K562 (cell line): ENCODE data around the gene HAUS1. TPM values are rescaled to one million over a fixed set of nuclear protein-coding genes. Genes with fewer than 3 reads are reported as not detected.
"Not testable (repeated sequence)": the region's sequence is repeated elsewhere in the genome, so short reads cannot be mapped to it uniquely, and the experiment has no call there.

ENCODE experiments used
- ATAC-seq: fragments of 200-7000 bp; cut with Tn5 transposase; 3 replicates; pipeline ENCODE4 v1.9.1; 2020; ENCODE audit warnings: moderate library complexity
- BruUV-seq: library from RNA; stranded (reverse); fragments of 400-500 nt; replicated peaks from 2 replicates; lab custom pipeline; 2021; lab: Mats Ljungman, UMichigan
- CTCF ChIA-PET: fragments of 300-600 bp; formaldehyde crosslinking; extraction: SDS; loops from one replicate; lab custom pipeline; 2021; ENCODE audit warnings: low intra/inter-chr PET ratio; lab: Yijun Ruan, JAX
- POLR2A ChIA-PET: fragments of 300-600, 350-650 bp; sonication (Branson Sonifier 250); formaldehyde crosslinking; extraction: SDS; loops from one replicate; lab custom pipeline; 2021; ENCODE audit warnings: antibody characterized with exemption, inconsistent platforms; lab: Yijun Ruan, JAX
- DNase-seq, 4 experiments: peaks; one replicate each; pipeline versions ENCODE4 v3.0.0 to v3.0.0-alpha.2; 2011 to 2018; ENCODE audit warnings: low spot score in 3 of 4, mixed read lengths in 3 of 4; ENCODE audit errors: extremely low read depth in 1 of 4
- FAIRE-seq: peaks from 2 replicates; lab custom pipeline; 2011; peaks lifted over from hg19 to GRCh38; lab: Jason Lieb, UNC
- H2AFZ ChIP-seq: 2 replicates; pipeline ENCODE4 v1.6.0; 2011; ENCODE audit warnings: low read depth, low read length, control low read depth, inconsistent platforms
- H3K27ac ChIP-seq: fragments of 200-600 bp; 3 replicates; pipeline ENCODE4 v1.8.0; 2011; ENCODE audit warnings: low read depth, mild to moderate bottlenecking, control low read depth, inconsistent platforms, low read length, moderate library complexity, mixed read lengths; ENCODE audit errors: extremely low read depth
- H3K27me3 ChIP-seq, 2 experiments: fragments of 300-600 bp in 1 of 2; 2 replicates in 1 of 2; 3 replicates in 1 of 2; pipeline versions ENCODE4 v1.6.0 to v1.8.0; 2011; ENCODE audit warnings: inconsistent platforms in 2 of 2, low read length in 2 of 2, mild to moderate bottlenecking in 1 of 2, mixed read lengths in 1 of 2, moderate library complexity in 1 of 2; ENCODE audit not compliant: control insufficient read depth in 2 of 2, insufficient read depth in 2 of 2
- H3K36me3 ChIP-seq: fragments of 300-600 bp; 3 replicates; pipeline ENCODE4 v1.8.0; 2011; ENCODE audit warnings: mild to moderate bottlenecking, low read length, inconsistent platforms; ENCODE audit not compliant: control insufficient read depth, insufficient read depth
- H3K4me1 ChIP-seq, 2 experiments: fragments of 200-600 bp in 1 of 2; replicated peaks in 1 of 2; 2 replicates in 1 of 2; 3 replicates in 1 of 2; pipeline versions ENCODE4 v1.5.1 to v1.8.0; 2011; ENCODE audit warnings: inconsistent platforms in 2 of 2, low read length in 2 of 2, mild to moderate bottlenecking in 1 of 2, mixed read lengths in 1 of 2, moderate library complexity in 1 of 2; ENCODE audit not compliant: control insufficient read depth in 2 of 2, insufficient read depth in 2 of 2
- H3K4me2 ChIP-seq: 2 replicates; pipeline ENCODE4 v1.6.1; 2011; ENCODE audit warnings: low read length, control low read depth, inconsistent platforms, mixed read lengths; ENCODE audit not compliant: insufficient read depth
- H3K4me3 ChIP-seq: fragments of 200-600 bp; sonication (generic), shearing (Covaris generic); 2 replicates; pipeline ENCODE4 v1.5.1; 2016; ENCODE audit warnings: control low read depth, inconsistent platforms
- H3K79me2 ChIP-seq: fragments of 200-600 bp; 3 replicates; pipeline ENCODE4 v1.8.0; 2011; ENCODE audit warnings: low read length, inconsistent platforms; ENCODE audit not compliant: control insufficient read depth, insufficient read depth
- H3K9ac ChIP-seq, 2 experiments: 2 replicates each; pipeline versions ENCODE4 v1.6.0 to v1.6.1; 2011; ENCODE audit warnings: low read depth in 2 of 2, low read length in 2 of 2, control low read depth in 1 of 2, inconsistent platforms in 1 of 2, mild to moderate bottlenecking in 1 of 2, mixed read lengths in 1 of 2; ENCODE audit not compliant: insufficient read depth in 1 of 2
- H3K9me1 ChIP-seq: one replicate; pipeline ENCODE4 v1.6.0; 2011; ENCODE audit warnings: inconsistent platforms, mild to moderate bottlenecking, low read length, moderate library complexity; ENCODE audit not compliant: control insufficient read depth, insufficient read depth
- H3K9me3 ChIP-seq: replicated peaks from 2 replicates; pipeline ENCODE4 v1.5.1; 2011; ENCODE audit warnings: low read depth, low read length, inconsistent platforms; ENCODE audit not compliant: control insufficient read depth, insufficient read depth
- H4K20me1 ChIP-seq: replicated peaks from 2 replicates; pipeline ENCODE4 v1.6.1; 2011; ENCODE audit warnings: low read length, inconsistent platforms, mixed read lengths; ENCODE audit not compliant: control insufficient read depth, insufficient read depth
- ATF1 ChIP-seq, 2 experiments: fragments of 450-650 bp in 1 of 2; IDR thresholded peaks; 2 replicates each; pipeline ENCODE4 v1.6.1; 2016; ENCODE audit warnings: missing compliant biosample characterization in 1 of 2, missing genetic modification characterization in 1 of 2
- SAP30 ChIP-seq: fragments of 200-600 bp; sonication (generic); IDR thresholded peaks from 2 replicates; pipeline ENCODE4 v1.6.1; 2012; ENCODE audit warnings: borderline replicate concordance, low read depth, mild to moderate bottlenecking, moderate library complexity, low read length, control low read depth, inconsistent platforms; ENCODE audit not compliant: insufficient read depth, poor library complexity, severe bottlenecking
- WGBS: fragments of 100-300 bp; shearing (Covaris generic); methylation state at CpG from one replicate; pipeline ENCODE4 v1.1.6; 2016; ENCODE audit warnings: low coverage, mixed read lengths; ENCODE audit not compliant: insufficient coverage; ENCODE audit errors: missing lambda C conversion rate; 5-methylcytosine and 5-hydroxymethylcytosine counted together
- in situ Hi-C: fragments of 300-500 bp; cut with MboI; formaldehyde crosslinking; loops from 4 replicates; pipeline ENCODE4 v1.15.0; 2018; ENCODE audit warnings: inconsistent platforms, mixed read lengths
- intact Hi-C: fragments of 100-400 bp; cut with micrococcal nuclease; formaldehyde crosslinking; loops from 2 replicates; pipeline ENCODE4 v1.14.2; 2022
- polyA plus RNA-seq, 8 experiments: library from polyadenylated mRNA; depleted of rRNA in 4 of 8; stranded (reverse) in 5 of 8; unstranded in 3 of 8; fragments of >200 nt; fragmentation: Nextera tagmentation in 2 of 8; fragmentation: Illumina TruSeq in 1 of 8; extraction: Ambion mirVana in 2 of 8; extraction: Trizol in 1 of 8; gene quantifications; 2 replicates each; pipeline versions ENCODE4 v1.2.1 to v1.2.3, GENCODE V29; 2011 to 2014; ENCODE audit warnings: inconsistent platforms in 1 of 8, missing spikeins in 1 of 8
- total RNA-seq, 7 experiments: library from RNA; depleted of rRNA in 6 of 7; stranded (reverse); fragments of >200 nt in 6 of 7; fragmentation: Illumina TruSeq in 2 of 7; extraction: Trizol in 2 of 7; gene quantifications; 2 replicates each; pipeline versions ENCODE4 v1.2.1 to v1.2.3, GENCODE V29; 2011 to 2021; ENCODE audit warnings: low replicate concordance in 1 of 7
- TF ChIP-seq, protein P1 (sequence below): fragments of 450-650 bp; IDR thresholded peaks from one replicate; pipeline ENCODE4 v1.6.1; 2018; ENCODE audit warnings: mild to moderate bottlenecking, moderate library complexity; ENCODE audit not compliant: partially characterized antibody
- TF ChIP-seq, protein P2 (sequence below): sonication (generic); formaldehyde crosslinking; IDR thresholded peaks from 2 replicates; pipeline ENCODE4 v1.8.1; 2022; ENCODE audit warnings: missing genetic modification reagents

The HAUS1 gene
- total and polyA plus RNA-seq, 9 of the 15 experiments (the other 6 are each of a cell fraction or from before 2014, with no cell fraction given) = 45.6 to 135 (median 76.3) TPM

DNA sequence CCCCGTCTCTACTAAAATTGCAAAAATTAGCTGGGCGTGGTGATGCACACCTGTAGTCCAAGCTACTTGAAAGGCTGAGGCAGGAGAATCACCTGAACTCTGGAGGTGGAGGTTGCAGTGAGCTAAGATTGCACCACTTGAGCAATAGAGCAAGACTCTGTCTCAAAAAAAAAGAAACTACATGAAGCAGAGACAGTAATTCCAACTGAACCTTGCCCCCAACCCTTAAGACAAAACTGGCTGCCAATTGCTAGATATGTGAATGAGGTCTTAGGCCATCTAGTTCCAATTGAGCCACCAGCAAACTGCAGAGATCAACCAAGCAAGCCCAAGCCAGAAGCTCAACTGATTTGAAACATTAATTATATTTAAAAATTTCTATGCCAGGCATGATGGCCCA lies 25.9 kb downstream of the HAUS1 start:
- intact Hi-C loops (no loop called here), in situ Hi-C loops (no loop called here)
- Histone ChIP-seq H3K9me3 (no peaks in the 10 kb centered on the region), H3K9ac (no peak overlapping the region), H3K79me2 (no peaks in the 10 kb centered on the region), H4K20me1 (no peaks in the 10 kb centered on the region), H3K27me3 (no peaks in the 10 kb centered on the region), H3K9me1 (no peaks in the 10 kb centered on the region), H3K4me1 (no peaks in the 10 kb centered on the region; a peak in 1 of 5 replicates), H3K4me2 (no peak overlapping the region), H3K27ac (no peak overlapping the region), H2AFZ (no peak overlapping the region), H3K36me3 (peaks cover 34% of the 10 kb centered on the region; the same call in 2 of the 3 replicates), H3K4me3 (no peak overlapping the region)
- TF ChIP-seq SAP30 = no peak
- TF ChIP-seq, protein P1, sequence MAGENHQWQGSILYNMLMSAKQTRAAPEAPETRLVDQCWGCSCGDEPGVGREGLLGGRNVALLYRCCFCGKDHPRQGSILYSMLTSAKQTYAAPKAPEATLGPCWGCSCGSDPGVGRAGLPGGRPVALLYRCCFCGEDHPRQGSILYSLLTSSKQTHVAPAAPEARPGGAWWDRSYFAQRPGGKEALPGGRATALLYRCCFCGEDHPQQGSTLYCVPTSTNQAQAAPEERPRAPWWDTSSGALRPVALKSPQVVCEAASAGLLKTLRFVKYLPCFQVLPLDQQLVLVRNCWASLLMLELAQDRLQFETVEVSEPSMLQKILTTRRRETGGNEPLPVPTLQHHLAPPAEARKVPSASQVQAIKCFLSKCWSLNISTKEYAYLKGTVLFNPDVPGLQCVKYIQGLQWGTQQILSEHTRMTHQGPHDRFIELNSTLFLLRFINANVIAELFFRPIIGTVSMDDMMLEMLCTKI = no peak
- TF ChIP-seq, protein P2, sequence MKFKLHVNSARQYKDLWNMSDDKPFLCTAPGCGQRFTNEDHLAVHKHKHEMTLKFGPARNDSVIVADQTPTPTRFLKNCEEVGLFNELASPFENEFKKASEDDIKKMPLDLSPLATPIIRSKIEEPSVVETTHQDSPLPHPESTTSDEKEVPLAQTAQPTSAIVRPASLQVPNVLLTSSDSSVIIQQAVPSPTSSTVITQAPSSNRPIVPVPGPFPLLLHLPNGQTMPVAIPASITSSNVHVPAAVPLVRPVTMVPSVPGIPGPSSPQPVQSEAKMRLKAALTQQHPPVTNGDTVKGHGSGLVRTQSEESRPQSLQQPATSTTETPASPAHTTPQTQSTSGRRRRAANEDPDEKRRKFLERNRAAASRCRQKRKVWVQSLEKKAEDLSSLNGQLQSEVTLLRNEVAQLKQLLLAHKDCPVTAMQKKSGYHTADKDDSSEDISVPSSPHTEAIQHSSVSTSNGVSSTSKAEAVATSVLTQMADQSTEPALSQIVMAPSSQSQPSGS (CRISPR knock-in tag) = no peak
- TF ChIP-seq ATF1 (CRISPR knock-in tag; IDR thresholded peaks at IDR 0.05) = no peak
- no peak for TF ChIP-seq ATF1 (tag; IDR thresholded peaks at IDR 0.05)
- BruUV-seq = no TSS peak
- POLR2A ChIA-PET = no interaction called here
- CTCF ChIA-PET = no interaction called here
- FAIRE-seq = no peak
- DNase-seq = no peak
- no peak for ATAC-seq
- WGBS = 100% methylated on average over 2 of the region's 2 CpGs

DNA sequence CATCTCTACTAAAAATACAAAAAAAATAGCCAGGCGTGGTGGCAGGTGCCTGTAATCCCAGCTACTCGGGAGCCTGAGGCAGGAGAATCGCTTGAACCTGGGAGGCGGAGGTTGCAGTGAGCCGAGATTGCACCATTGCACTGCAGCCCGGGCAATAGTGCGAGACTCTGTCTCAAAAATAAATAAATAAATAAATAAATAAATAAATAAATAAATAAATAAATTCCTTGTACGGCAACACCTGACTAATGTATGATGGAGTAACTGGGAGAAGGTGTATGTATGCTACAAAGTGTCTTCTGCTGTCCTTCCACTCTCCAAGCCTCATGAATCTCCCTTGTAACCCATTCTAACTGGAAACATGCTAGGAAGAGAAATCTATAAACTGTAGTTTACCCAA lies 26.4 kb downstream of the HAUS1 start:
- POLR2A ChIA-PET, H3K4me2 ChIP-seq, in situ Hi-C loops, BruUV-seq, FAIRE-seq, CTCF ChIA-PET, H3K9me3 ChIP-seq, H3K9ac ChIP-seq, intact Hi-C loops, H4K20me1 ChIP-seq, H3K9me1 ChIP-seq, ATAC-seq, H3K79me2 ChIP-seq, H3K27me3 ChIP-seq, H3K4me3 ChIP-seq, H2AFZ ChIP-seq, DNase-seq, H3K27ac ChIP-seq, H3K4me1 ChIP-seq: not testable (repeated sequence)
- peaks cover 31% of the 10 kb centered on the region; the same call in 2 of the 3 replicates for H3K36me3 ChIP-seq
- WGBS = 93% methylated on average over 3 of the region's 8 CpGs
